Progenitor cell of endocrine pancreas (in vitro differentiated cells): ENCODE data around the gene PCDH15. TPM values are rescaled to one million over a fixed set of nuclear protein-coding genes. Genes with fewer than 3 reads are reported as not detected.

Source experiments
- DNase-seq: peaks from one replicate; pipeline ENCODE4 v3.0.0; 2021; ENCODE audit warnings: low spot score; ENCODE audit not compliant: unreplicated experiment
- H3K27ac Mint-ChIP-seq: 2 replicates; pipeline ENCODE4 v1.8.0; 2021; ENCODE audit warnings: mild to moderate bottlenecking, moderate library complexity, mixed read lengths
- H3K27me3 Mint-ChIP-seq: 2 replicates; pipeline ENCODE4 v1.8.0; 2021; ENCODE audit warnings: mixed read lengths
- H3K36me3 Mint-ChIP-seq: 2 replicates; pipeline ENCODE4 v1.8.0; 2022; ENCODE audit warnings: mixed read lengths; ENCODE audit not compliant: insufficient read depth
- H3K4me1 Mint-ChIP-seq: 2 replicates; pipeline ENCODE4 v1.8.0; 2021; ENCODE audit warnings: low read depth, mixed read lengths
- H3K4me3 Mint-ChIP-seq: 2 replicates; pipeline ENCODE4 v1.8.0; 2021; ENCODE audit warnings: low read depth, mild to moderate bottlenecking, moderate library complexity, mixed read lengths
- H3K9me3 Mint-ChIP-seq: 2 replicates; pipeline ENCODE4 v1.8.0; 2021; ENCODE audit warnings: low read depth, mixed read lengths
- total RNA-seq: library from RNA; stranded (reverse); gene quantifications from 2 replicates; pipeline ENCODE4 v1.2.1, GENCODE V29; 2021
- TF ChIP-seq, protein P1 (sequence below): fragments of 200-600 bp; sonication (generic); IDR thresholded peaks from one replicate; pipeline ENCODE4 v1.5.0; 2021; ENCODE audit warnings: antibody characterized with exemption, mild to moderate bottlenecking; ENCODE audit not compliant: unreplicated experiment

PCDH15 gene
- total RNA-seq, 1 donor from 2014 or later = 0.14 TPM

DNA sequence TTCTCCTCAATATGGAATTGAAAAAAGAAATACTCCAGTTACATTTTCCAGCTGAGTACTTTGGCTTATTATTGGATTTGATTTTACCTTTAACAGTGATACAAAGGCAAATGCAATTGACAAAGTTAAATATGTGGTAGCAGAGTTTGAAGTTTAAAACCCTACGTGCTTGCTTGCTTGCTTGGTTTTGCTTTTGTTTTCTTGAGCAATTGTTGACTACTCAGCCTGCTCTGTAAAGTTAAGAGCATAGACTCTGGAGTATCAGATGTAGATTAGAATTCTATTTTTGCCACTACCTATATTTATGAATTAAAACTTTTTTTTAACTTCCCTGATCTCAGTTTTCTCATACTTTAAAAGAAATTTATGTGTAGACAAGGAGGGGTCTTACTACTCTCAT, 51.4 kb downstream of the PCDH15 start:
- Mint-ChIP-seq H3K27ac (no peak overlapping the region), H3K36me3 (no peaks in the 10 kb centered on the region), H3K9me3 (peaks cover 3% of the 10 kb centered on the region), H3K27me3 (no peaks in the 10 kb centered on the region), H3K4me3 (no peak overlapping the region), H3K4me1 (no peaks in the 10 kb centered on the region)
- TF ChIP-seq, protein P1, sequence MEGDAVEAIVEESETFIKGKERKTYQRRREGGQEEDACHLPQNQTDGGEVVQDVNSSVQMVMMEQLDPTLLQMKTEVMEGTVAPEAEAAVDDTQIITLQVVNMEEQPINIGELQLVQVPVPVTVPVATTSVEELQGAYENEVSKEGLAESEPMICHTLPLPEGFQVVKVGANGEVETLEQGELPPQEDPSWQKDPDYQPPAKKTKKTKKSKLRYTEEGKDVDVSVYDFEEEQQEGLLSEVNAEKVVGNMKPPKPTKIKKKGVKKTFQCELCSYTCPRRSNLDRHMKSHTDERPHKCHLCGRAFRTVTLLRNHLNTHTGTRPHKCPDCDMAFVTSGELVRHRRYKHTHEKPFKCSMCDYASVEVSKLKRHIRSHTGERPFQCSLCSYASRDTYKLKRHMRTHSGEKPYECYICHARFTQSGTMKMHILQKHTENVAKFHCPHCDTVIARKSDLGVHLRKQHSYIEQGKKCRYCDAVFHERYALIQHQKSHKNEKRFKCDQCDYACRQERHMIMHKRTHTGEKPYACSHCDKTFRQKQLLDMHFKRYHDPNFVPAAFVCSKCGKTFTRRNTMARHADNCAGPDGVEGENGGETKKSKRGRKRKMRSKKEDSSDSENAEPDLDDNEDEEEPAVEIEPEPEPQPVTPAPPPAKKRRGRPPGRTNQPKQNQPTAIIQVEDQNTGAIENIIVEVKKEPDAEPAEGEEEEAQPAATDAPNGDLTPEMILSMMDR = no peak
- DNase-seq = no peak

DNA sequence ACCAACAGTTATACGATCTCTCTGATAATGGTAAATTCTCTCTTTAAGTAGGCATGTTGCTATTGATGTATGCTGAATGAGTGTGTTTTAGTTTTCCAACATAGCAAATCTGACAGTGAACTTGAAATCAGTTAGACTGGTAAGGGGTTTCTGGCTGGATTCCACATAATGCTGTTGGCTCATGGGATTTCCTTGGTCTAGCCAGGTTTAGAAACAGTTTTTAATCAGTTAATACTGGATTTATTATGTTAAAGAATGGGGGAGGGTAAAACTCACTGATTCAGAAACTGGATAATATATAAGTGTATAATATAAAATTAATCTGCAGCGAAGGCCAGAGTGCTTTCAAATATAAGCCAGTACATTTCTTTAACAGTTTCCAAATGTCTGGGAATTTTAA, 55.6 kb downstream of the PCDH15 start:
- H3K4me3 Mint-ChIP-seq = no peak overlapping the region
- H3K36me3 Mint-ChIP-seq = no peaks in the 10 kb centered on the region
- DNase-seq = no peak
- TF ChIP-seq, protein P1 = no peak
- H3K27ac Mint-ChIP-seq = no peak overlapping the region
- no peaks in the 10 kb centered on the region for H3K4me1 Mint-ChIP-seq
- no peaks in the 10 kb centered on the region for H3K27me3 Mint-ChIP-seq
- no peaks in the 10 kb centered on the region for H3K9me3 Mint-ChIP-seq

DNA sequence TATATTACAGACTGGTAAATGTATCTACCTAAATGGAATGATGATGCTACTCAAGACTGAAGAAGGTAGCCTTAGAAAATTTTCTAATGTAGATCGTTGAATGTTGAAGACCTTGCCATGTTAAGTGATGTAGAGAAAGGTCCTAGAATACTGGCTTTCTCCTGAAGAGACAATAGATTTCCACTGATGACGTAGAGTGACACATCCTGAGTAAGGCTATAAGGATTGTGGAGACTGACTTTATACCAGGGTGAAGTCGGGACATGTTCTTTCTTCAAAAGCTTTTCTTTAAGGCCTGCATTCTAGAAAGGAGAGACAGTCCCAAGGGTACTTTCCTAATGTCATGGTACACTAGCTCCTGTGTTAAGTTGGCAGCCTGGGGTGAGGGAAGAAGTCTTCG, 58.6 kb downstream of the PCDH15 start:
- TF ChIP-seq, protein P1 = no peak
- H3K4me3 Mint-ChIP-seq = no peak overlapping the region
- H3K27me3 Mint-ChIP-seq = no peaks in the 10 kb centered on the region
- H3K9me3 Mint-ChIP-seq = no peaks in the 10 kb centered on the region
- H3K4me1 Mint-ChIP-seq = no peaks in the 10 kb centered on the region
- H3K27ac Mint-ChIP-seq = no peak overlapping the region
- no peak for DNase-seq
- H3K36me3 Mint-ChIP-seq = no peaks in the 10 kb centered on the region

DNA sequence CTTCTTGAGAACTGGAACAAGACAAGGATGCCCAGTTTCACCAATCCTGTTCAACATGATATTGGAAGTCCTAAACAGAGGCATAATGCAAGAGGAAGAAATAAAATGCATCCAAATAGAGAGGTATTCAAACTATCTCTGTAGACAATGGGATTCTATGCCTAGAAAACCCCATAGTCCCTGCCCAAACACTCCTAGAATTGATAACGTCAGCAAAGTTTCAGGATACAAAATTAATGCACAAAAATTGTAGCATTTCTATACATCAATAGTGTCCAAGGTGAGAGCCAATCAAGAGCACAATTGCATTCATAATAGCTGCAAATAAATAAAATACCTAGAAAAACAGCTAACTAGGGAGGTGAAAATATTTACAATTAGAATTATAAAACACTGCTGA, 72.5 kb downstream of the PCDH15 start:
- TF ChIP-seq, protein P1 = no peak
- Mint-ChIP-seq H3K36me3 (no peaks in the 10 kb centered on the region), H3K27me3 (no peaks in the 10 kb centered on the region), H3K4me3 (no peak overlapping the region), H3K27ac (no peak overlapping the region), H3K4me1 (no peaks in the 10 kb centered on the region), H3K9me3 (peaks cover 5% of the 10 kb centered on the region)
- DNase-seq = no peak

DNA sequence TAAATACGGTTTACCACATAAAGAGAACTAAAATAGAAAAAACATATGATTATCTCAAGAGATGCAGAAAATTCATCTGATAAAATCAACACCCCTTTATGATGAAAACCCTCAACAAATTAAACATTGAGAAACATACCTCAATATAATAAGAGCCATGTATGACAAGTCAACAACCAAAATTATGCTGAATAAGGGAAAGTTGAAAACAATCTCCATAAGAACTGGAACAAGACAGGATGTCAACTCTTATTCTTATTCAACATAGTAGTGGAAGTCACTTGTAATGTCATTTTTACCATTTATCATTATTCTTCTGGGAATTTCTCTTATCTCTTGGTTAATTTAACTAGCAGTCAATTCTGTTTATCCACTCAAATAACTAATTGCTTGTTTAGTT, 79.0 kb downstream of the PCDH15 start:
- no peaks in the 10 kb centered on the region for H3K27me3 Mint-ChIP-seq
- TF ChIP-seq, protein P1 = no peak
- peaks cover 12% of the 10 kb centered on the region for H3K9me3 Mint-ChIP-seq
- no peak for DNase-seq
- no peak overlapping the region for H3K4me3 Mint-ChIP-seq
- peaks cover 1% of the 10 kb centered on the region for H3K36me3 Mint-ChIP-seq
- no peaks in the 10 kb centered on the region for H3K4me1 Mint-ChIP-seq
- H3K27ac Mint-ChIP-seq = no peak overlapping the region
